T-helper 2 cell (primary cell): ENCODE measurements around the gene CTRB2.
"Not testable (repeated sequence)": the region's sequence is repeated elsewhere in the genome, so short reads cannot be mapped to it uniquely, and the experiment has no call there.

Source experiments
- DNase-seq, 5 experiments: peaks; one replicate each; pipeline versions ENCODE4 v3.0.0 to v3.0.0-alpha.2; 2012 to 2022

The CTRB2 gene

DNA sequence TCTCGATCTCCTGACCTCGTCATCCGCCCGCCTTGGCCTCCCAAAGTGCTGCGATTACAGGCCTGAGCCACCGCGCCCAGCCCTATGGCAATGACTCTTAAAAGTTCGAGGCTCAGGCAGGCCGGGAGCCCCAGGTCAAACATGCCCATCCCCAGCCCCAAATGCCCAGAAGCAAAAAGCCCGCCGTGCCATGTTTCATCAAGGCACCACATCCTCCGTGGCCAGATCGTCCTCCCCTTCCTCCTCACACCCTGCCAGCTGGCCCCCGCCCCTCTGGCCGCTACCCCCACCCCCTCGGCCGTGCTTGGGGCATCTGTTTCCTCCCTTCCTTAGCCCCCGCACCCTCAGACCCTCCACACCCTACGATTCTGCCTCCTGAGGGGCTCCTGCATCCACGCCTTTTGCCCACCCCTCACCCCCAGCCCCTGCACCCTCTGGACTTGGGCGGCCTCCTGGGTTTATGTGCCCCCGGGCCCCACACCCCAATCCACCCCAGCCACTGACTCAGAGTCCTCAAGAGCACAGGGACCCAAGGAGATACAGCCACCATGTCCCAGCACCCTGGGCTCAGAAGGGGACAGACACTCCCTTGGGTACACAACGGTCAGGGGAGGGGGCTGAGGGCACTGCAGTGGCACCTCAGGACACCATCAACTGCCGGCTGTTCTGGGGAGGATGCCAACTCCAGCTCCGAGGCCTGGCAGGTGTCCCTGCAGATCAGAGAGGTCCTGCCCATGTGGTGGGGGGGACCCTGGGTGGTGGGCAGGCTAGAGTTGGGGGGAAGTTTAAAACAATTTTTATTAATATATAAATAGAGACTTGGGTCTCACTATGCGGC is 18.9 kb upstream of the CTRB2 start:
- DNase-seq = no peak

DNA sequence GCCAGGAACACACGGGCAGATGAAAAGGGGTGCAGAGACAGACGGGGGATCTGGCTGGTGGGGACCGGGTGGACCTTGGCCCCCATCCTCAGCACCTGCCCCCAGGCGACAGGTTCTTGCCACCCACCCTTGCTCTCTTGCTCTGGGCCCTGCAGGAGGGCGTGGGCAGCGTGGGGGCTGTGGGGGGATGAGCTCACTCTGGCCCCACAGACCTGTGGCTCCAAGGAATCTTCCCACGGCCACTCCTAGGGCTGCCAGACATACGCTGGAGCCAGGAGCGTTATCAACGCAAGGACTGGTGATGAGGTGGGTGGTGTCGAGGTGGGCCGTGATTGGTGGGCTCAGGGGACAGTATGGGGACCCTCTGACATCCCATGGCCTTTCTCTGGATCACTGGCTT is 18.1 kb upstream of the CTRB2 start:
- DNase-seq = no peak

DNA sequence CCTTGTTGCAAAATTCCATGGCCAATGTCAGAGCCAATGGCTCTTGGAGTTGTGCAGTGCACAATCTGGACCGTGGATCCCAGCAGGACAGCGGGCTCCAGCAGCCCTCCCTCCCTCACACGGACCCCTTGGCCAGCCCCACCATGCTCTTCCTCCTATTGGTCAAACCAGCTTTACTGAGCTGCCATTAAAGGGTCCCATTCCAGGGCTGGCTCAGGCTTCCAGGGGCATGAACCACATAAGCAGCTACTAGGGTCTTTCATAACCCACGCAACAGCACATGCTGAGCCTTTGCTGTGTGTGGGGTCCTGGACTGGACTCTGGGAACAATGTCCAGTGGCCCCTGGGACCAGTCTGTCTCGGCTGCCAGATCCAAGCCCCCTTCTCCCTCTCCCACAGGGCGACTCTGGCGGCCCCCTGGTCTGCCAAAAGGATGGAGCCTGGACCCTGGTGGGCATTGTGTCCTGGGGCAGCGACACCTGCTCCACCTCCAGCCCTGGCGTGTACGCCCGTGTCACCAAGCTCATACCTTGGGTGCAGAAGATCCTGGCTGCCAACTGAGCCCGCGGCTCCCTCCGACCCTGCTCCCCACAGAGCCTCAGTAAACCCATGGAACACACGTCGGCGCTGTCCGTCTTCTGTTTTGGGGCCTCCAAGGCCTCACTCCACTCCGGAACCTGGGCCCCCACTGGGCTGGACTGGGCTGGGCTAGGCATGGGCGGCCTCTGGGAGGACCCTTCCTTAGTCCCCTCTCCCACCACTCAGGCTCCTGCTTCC is 17.5 kb upstream of the CTRB2 start:
- no peak for DNase-seq

DNA sequence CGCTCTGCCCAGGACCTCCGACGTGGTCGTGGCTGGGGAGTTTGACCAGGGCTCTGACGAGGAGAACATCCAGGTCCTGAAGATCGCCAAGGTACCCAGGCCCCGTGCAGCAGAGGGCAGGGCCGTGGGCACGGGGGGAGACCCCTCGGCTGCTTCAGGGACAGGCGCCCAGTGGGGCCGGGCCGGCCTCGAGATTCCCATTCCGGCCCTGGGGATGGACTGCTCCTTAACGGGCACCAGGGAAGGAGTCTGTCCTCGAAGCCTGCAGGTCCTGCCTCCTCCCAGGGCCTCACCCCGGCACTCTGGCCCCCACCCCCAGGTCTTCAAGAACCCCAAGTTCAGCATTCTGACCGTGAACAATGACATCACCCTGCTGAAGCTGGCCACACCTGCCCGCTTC is 16.2 kb upstream of the CTRB2 start:
- DNase-seq = not testable (repeated sequence)

DNA sequence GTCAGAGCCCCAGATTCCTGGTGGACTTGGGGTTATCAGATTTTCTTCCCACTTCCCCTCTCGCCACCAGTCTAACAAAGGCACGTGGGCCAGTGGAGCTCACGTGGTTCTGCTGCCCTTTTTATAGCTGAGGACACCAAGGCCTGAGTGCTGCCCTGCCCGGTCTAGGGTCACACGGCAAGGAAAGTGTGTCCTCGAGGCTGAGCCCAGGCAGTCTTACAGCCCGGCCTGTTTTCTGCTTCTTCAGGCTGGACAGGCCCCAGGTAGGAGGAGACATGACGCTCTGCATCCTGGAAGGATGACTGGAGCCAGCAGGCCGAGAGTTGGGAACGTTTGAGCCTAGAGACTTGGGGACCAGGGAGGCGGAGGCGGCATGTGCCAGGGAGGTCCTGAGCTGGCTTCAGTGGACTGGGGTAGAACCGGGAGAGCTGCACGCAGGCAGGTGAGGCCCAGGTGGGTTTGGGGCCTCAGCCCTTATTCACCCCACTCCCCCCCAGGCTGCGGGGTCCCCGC is 15.4 kb upstream of the CTRB2 start:
- DNase-seq = no peak

DNA sequence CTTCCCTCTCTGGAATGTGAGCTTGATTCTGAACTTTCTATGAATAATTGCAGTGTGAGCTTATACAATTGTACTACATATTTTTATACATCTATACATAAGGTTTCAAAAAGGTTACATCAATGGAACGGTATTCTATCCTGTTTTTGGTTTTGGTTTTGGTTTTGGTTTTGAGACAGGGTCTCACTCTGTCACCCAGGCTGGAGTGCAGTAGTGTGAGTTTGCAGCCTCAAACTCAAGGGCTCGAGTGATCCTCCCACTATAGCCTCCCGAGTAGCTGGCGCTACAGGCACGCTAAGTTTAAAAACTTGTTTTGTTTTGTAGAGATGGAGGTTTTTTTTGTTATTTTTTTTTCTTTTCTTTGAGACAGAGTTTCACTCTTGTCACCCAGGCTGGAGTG is 12.9 kb upstream of the CTRB2 start:
- DNase-seq = peak in 1 of 5 experiments; percentile 54

DNA sequence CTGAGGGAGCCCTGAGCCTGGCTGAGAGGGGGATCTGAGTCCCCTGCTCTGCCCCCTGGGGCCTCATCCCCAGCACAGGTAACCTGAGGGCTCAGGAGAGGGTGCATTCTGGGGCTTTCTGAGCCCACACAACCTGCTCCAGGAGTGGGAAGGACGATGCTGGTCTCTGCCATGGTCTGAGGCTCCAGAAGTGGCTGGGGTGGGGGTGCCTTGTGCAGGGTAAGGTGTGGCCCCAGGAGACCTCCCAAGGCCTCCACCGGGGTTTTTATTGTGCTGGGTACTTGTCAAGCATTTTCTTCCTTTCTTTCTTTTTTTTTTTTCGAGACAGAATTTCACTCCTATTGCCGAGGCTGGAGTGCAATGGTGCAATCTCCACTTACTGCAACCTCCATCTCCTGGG is 12.1 kb upstream of the CTRB2 start:
- DNase-seq = no peak

DNA sequence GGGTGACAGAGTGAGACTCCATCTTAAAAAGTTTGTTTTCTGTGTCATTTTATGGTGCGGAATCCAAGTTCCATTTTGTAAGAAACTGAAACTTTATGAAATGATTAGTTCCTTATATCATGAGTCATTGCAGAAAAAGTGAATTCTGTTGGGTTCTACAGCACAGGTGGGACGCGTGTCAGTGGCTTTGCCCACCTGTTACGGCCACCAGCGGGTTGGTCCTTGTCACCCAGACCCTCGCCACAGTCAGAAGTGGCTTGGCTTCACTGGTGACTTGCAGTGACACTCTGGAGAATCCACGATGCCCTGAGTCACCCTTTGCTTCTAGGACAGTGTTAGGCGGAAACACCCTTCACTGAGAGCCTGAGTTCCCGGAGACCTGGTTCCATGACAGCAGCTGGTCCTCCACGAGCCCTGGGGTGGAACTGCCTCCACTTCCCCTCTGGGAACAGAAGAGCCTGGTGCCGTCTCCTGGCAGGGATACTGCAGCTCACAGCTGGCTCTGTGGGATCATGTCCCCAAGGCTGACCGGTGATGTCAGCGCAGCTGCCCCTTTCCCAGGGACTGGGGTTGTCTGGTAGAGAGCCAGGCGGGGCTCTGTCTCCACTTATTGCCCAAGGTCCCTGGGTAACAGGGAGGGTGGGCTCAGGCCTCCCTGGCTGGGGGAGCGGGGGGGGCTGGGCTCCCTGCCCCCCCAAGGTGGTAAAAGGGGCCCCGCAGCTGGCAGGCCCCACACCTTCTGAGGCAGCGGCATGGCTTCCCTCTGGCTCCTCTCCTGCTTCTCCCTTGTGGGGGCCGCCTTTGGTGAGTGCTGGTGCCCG is 11.5 kb upstream of the CTRB2 start, which contains the start of gene CTRB1:
CTRB1 (plus strand) TSS at position 733 of the 821 bp plus-strand sequence; CDS start at position 753, 20 bp downstream.
- DNase-seq = no peak

DNA sequence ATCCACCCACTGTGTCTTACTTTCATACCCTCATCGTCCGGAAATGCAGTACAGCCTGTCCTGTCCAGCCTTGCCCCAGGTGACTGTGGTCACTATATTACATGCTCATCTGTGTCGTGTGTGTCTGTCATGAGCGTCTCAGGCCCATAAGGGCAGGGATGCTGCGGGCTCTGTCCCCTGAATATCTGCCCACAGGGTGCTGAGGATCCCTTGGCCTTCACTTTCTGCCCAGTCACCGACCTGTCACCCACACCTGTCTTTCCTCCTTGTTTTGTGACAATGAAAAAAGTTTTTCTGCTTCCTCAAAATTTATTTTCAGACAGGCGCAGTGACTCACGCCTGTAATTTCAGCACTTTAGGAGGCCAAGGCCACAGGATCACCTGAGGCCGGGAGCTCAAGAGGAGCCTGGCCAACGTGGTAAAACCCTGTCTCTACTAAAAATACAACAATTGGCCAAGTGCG is 10.5 kb upstream of the CTRB2 start:
- no peak for DNase-seq

DNA sequence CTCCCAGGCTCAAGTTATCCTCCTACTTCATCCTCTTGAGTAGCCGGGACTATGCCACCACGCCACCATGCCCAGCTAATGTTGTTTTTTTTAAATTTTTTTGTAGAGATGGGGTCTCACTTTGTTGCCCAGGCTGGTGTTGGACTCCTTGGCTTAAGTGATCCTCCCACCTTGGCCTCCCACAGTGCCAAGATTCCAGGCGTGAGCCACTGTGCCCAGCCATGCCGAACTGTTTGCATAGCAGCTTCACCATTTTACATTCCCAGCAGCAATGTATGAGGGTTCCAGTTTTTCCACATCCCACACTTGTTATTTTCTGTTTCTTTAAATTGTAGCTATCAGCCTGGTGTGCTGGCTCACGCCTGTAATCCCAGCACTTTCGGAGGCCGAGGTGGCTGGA is 9.6 kb upstream of the CTRB2 start:
- no peak for DNase-seq

DNA sequence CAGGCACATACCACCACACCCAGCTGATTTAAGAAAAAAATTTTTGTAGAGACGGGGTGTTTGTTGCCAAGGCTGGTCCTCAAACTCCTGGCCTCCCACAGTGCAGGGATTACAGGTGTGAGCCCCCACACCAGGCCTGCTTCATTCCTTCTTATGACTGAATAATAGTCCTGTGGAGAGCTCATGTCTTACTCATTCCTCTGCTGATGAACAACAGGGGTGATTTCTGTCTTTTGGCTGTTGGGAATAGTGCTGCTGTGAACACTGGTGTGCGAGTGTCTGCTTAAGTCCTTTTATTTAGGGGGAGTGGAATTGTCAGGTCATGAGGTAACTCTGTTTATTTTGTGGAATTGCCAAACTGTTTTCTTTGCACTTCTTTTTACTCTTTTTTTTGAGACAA is 9.2 kb upstream of the CTRB2 start:
- no peak for DNase-seq

DNA sequence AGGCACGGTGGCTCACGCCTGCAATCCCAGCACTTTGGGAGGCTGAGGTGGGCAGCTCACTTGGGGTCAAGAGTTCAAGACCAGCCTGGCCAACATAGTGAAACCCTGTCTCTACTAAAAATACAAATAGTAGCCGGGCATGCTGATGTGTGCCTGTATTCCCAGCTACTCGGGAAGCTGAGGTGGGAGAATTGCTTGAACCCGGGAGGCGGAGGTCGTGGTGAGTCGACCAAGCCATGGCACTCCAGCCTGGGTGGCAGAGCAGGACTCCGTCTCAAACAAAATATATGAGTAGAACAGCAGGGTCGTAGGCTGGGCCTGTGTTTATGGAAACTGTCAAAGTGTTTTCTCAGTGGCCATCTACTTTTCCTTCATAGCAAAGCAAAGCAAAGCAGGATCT is 4.3 kb upstream of the CTRB2 start:
- DNase-seq = not testable (repeated sequence)

DNA sequence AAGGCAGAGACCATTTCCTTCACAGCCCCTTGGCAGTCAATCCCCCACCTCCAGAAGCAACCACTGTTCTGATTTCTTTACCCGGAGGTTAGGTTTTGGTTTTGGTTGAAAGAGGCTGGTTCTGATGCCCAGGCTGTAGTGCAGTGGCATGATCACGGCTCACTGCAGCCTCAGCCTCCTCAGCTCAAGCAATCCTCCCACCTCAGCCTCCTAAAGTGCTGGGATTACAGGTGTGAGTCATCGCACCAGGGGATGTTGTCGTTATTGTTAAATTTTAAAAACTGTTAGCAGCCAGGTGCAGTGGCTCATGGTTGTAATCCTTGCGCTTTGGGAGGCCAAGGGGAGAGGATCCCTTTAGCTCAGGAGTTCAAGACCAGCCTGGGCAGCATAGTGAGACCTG is 3.0 kb upstream of the CTRB2 start:
- no peak for DNase-seq

DNA sequence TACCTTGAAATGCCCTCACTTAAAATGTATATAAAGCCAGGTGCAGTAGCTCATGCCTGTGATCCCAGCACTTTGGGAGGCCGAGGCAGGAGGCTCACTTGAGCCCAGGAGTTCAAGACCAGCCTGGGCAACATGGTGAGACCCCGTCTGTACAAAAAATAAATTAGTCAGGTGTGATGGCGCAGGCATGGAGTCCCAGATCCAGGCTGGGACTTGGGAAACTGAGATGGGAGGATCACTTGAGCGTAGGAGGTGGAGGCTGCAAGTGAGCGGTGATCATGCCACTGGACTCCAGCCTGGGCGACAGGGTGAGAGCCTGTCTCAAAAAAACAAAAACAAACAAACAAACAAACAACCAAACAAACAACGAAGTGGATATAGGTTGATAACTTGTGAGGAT is 2.6 kb upstream of the CTRB2 start:
- DNase-seq = not testable (repeated sequence)

DNA sequence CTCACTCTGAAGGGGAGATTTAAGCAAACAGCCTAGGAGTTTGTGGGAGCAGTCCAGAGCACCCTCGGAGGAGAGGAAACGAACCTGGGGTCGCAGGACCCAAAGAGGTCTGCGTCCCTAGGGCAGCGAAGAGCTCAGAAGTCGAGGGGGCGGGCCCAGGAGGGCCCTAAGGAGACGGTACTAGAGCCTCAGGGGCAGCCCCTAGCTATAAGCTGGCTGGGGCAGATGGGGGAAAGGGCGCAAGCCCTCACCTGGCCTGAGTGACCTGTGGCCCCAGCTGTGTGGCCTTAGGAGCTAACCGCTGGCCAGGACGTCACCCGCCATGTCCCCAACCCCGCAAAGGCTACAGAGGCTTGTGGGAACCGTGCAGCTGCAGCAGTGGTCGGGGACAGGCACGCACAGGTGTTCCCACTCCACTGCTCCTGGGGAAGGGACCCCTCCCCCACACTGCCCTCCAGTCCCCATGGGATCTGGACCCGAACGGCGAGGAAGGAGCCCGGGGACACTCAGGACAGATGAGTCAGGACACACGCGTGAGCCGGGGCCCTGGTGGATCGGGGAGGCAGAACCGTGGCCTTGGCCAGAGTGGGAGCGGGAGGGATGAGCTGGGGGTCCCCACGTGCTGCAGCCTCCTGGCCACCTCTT is 2.0 kb upstream of the CTRB2 start:
- no peak for DNase-seq

DNA sequence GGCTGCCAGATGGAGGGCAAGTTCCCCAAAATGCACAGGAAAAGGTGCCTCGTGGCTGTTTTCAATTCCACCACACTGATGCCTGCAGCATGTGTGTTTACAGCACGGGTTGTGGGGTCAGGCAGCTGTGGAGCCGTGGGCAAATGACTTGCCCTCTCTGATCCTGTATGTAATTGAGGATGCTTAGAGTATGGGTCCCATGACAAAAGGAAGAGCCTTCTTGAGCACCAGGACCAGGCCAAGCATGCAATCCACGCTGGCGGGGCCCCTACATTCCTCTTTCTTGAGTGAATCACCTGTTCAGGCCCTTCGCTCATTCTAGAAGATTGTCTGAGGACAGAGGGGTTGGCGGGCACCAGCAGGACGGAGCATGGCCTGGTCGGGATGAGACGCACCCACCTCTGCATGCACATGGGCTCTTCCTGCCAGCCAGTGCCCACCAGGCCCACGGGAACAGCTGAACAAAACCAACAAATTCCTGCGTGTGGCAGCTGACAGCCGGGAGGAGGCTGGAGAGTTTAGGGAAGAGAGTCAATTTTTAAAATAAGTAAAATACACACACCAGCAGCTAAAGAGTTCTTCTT is 1.4 kb upstream of the CTRB2 start:
- DNase-seq = no peak

DNA sequence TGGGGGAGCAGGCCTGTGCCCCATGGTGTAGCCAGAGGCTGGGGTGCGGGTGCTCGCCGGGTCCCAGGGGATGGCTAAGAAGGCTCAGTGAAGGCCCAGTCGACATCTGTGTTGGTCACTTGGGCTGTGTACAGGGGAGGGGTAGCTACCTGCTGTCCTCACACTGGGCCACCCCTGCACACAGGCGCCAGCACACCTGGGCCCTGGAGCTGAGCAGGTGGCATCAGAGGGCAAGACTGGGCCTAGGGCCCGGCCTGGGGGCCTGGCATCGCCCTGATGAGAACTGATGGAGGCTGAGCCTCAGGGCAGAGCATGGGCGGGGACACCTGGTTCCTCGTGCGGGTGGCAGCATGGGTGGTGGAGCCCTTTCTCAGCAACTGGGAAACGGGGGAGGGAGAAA is 870 bp upstream of the CTRB2 start:
- DNase-seq = no peak

DNA sequence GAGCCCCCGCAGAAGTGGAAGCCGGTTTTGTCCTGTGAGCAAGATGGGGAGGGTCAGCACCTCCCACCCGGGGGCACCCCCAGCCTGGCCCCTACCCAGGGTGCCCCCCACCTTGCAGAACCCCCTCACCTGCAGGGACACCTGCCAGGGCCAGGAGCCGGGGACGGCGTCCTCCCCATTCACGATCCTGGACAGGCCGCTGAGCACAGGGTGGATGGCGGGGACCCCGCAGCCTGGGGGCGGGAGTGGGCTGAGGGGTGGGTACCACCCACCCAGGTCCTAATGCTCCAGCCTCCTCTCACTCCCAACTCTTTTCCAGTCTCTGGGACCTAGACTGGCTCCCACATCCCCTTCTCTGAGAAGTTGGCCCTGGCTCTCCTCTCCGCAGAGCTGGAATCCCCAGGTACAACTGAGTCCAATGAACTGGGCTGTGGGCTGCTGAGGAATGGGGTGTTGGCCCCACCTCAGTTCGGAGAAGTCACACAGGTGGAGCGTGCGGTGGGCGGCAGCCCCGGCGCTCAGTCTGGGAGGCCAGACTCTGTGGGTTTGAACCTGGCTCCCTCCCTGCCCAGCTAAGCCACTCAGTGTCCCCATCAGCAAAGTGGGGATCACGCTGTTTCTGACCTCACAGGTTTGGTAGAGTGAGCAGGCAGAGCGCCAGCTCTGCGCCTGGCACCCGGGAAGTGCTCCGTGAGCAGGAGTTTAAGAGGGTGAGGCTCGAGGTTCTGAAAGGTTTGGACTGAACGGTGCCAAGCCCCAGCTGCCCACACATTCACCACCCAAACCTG is 806 bp downstream of the CTRB2 start:
- DNase-seq = not testable (repeated sequence)

DNA sequence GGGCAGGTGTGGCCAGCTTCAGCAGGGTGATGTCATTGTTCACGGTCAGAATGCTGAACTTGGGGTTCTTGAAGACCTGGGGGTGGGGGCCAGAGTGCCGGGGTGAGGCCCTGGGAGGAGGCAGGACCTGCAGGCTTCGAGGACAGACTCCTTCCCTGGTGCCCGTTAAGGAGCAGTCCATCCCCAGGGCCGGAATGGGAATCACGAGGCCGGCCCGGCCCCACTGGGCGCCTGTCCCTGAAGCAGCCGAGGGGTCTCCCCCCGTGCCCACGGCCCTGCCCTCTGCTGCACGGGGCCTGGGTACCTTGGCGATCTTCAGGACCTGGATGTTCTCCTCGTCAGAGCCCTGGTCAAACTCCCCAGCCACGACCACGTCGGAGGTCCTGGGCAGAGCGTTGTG is 1.5 kb downstream of the CTRB2 start:
- DNase-seq = not testable (repeated sequence)

DNA sequence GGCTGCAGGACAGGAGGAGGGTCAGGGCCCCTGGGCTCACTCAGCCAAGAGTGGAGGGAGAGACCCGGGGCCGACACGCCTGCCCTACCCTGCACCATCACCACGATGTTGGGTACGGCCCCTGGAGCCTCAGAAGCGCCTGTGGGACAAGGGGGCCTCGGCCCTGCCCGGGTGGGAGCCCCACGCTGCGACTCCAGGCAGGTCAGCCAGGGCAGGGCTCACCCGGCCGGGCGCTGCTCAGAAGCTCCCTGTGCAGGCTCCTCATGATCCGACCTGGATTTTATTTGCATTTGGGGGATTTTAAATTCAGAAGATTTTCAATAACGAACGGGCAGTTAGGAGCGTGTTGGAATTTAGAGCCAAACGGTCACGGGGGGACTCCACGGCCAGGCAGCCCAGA is 2.1 kb downstream of the CTRB2 start:
- not testable (repeated sequence) for DNase-seq

DNA sequence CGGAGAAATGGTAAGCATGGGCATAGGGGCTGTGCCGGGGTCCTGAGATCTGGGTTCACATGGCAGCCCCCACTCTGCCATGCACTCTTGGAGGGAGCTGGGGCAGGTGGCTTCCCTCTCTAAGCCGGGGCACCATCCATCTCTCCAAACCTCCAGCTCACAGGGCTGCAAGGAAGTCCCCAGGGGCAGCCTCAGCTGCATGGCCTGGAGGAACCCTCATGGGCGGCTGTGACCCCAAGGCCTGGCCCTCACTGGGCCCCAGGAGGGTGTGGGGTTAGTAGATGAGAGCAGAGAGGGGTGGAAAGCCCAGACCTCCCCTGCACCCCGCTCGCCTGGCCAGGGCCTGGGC is 2.6 kb downstream of the CTRB2 start:
- DNase-seq = no peak
